HEK293 (cell line): ENCODE data around the gene ZSCAN32.

Experiments
- CTCF ChIA-PET: fragments of 350-600 bp; formaldehyde crosslinking; extraction: SDS; loops from one replicate; lab custom pipeline; 2021; ENCODE audit warnings: antibody characterized with exemption; lab: Yijun Ruan, JAX
- POLR2A ChIA-PET: fragments of 300-600 bp; formaldehyde crosslinking; extraction: SDS; loops from one replicate; lab custom pipeline; 2020; ENCODE audit warnings: antibody characterized with exemption, inconsistent platforms; lab: Yijun Ruan, JAX
- H3K27ac ChIP-seq: fragments of 200-500 bp; sonication (Bioruptor generic); 2 replicates; pipeline ENCODE4 v1.5.1; 2014; ENCODE audit warnings: low read depth, low read length, control low read depth, inconsistent platforms; ENCODE audit errors: extremely low read depth
- H3K36me3 ChIP-seq, 2 experiments: fragments of 200-500 bp in 1 of 2; sonication (Bioruptor generic) in 1 of 2; 1 replicate in 1 of 2; 2 replicates in 1 of 2; pipeline ENCODE4 v1.5.1; 2014 to 2017; ENCODE audit warnings: inconsistent platforms in 2 of 2, low read length in 2 of 2; ENCODE audit not compliant: control insufficient read depth in 2 of 2, insufficient read depth in 1 of 2
- H3K4me1 ChIP-seq: fragments of 200-500 bp; sonication (Bioruptor generic); 2 replicates; pipeline ENCODE4 v1.5.1; 2014; ENCODE audit warnings: mild to moderate bottlenecking, low read length, inconsistent platforms; ENCODE audit not compliant: control insufficient read depth, insufficient read depth
- H3K4me3 ChIP-seq: 2 replicates; pipeline ENCODE4 v1.5.1; 2011; ENCODE audit warnings: low read depth, mild to moderate bottlenecking, control low read depth, low read length, moderate library complexity
- H3K9me3 ChIP-seq: fragments of 200-500 bp; sonication (Bioruptor generic); 2 replicates; pipeline ENCODE4 v1.5.1; 2014; ENCODE audit warnings: low read depth, low read length, inconsistent platforms; ENCODE audit not compliant: control insufficient read depth, insufficient read depth
- GLIS2 ChIP-seq: fragments of 450-650 bp; formaldehyde crosslinking; IDR thresholded peaks from 2 replicates; pipeline ENCODE4 v1.5.1; 2016; ENCODE audit warnings: missing biosample characterization, missing genetic modification characterization
- KLF10 ChIP-seq: fragments of 450-650 bp; IDR thresholded peaks from 2 replicates; pipeline ENCODE4 v1.5.1; 2018; ENCODE audit warnings: missing biosample characterization, mild to moderate bottlenecking, missing genetic modification characterization
- PATZ1 ChIP-seq: fragments of 450-650 bp; formaldehyde crosslinking; IDR thresholded peaks from 2 replicates; pipeline ENCODE4 v1.5.1; 2016; ENCODE audit warnings: missing biosample characterization, missing genetic modification characterization
- PRDM1 ChIP-seq: fragments of 450-650 bp; formaldehyde crosslinking; IDR thresholded peaks from 2 replicates; pipeline ENCODE4; 2016; ENCODE audit warnings: missing biosample characterization, missing genetic modification characterization
- ZBTB49 ChIP-seq: fragments of 450-650 bp; formaldehyde crosslinking; IDR thresholded peaks from 2 replicates; pipeline ENCODE4 v1.5.1; 2016; ENCODE audit warnings: missing biosample characterization, missing genetic modification characterization, low read depth
- ZNF2 ChIP-seq: fragments of 450-650 bp; formaldehyde crosslinking; IDR thresholded peaks from 2 replicates; pipeline ENCODE4 v1.5.1; 2016; ENCODE audit warnings: missing biosample characterization, missing genetic modification characterization
- ZNF366 ChIP-seq: fragments of 450-650 bp; formaldehyde crosslinking; conservative IDR thresholded peaks from 2 replicates; pipeline ENCODE4 v1.5.1; 2016; ENCODE audit warnings: missing biosample characterization, missing genetic modification characterization
- ZNF513 ChIP-seq: fragments of 450-650 bp; IDR thresholded peaks from 2 replicates; pipeline ENCODE4 v1.5.1; 2018; ENCODE audit warnings: missing biosample characterization, missing genetic modification characterization
- ZNF521 ChIP-seq: fragments of 450-650 bp; formaldehyde crosslinking; IDR thresholded peaks from 2 replicates; pipeline ENCODE4 v1.5.1; 2017; ENCODE audit warnings: missing biosample characterization, mild to moderate bottlenecking, missing genetic modification characterization
- ZNF621 ChIP-seq: fragments of 450-650 bp; formaldehyde crosslinking; IDR thresholded peaks from 2 replicates; pipeline ENCODE4 v1.5.1; 2017; ENCODE audit warnings: missing biosample characterization, missing genetic modification characterization
- ZSCAN18 ChIP-seq: fragments of 450-650 bp; formaldehyde crosslinking; IDR thresholded peaks from 2 replicates; pipeline ENCODE4 v1.5.1; 2016; ENCODE audit warnings: missing biosample characterization, missing genetic modification characterization

The ZSCAN32 gene

GRCh38 chr16:3383045-3383448 lies 17.8 kb downstream of the ZSCAN32 start (continued):
- 0 out of 2 replicates have a peak, but pooled peaks have one; percentile 6 for TF ChIP-seq ZNF513

- POLR2A ChIA-PET: no interaction called here
- H3K4me3 ChIP-seq: no peak overlapping the region
Observed at GRCh38 chr16:3377917-3378316, 22.9 kb downstream of the ZSCAN32 start.

GRCh38 chr16:3375680-3376079 lies 25.1 kb downstream of the ZSCAN32 start:
- POLR2A ChIA-PET: no interaction called here
- Histone ChIP-seq H3K4me3 (no peak overlapping the region), H3K4me1 (no peaks in the 10 kb centered on the region), H3K36me3 (peaks cover 0 to 8% of the 10 kb centered on the region in 2 experiments; a peak in 1 of 3 replicates), H3K27ac (no peak overlapping the region), H3K9me3 (no peaks in the 10 kb centered on the region)
- CTCF ChIA-PET: no interaction called here
- TF ChIP-seq ZNF366 (tag by site-specific recombination): peak; percentile 90
- TF ChIP-seq PRDM1 (tag by site-specific recombination): peak; percentile 82
- 0 out of 2 replicates have a peak, but pooled peaks have one; percentile 35 for TF ChIP-seq ZSCAN18 (tag by site-specific recombination)
- TF ChIP-seq ZNF521 (tag by site-specific recombination): no peak
- no peak for TF ChIP-seq ZNF2 (tag by site-specific recombination)

More at GRCh38 chr16:3377917-3378316, 22.9 kb downstream of the ZSCAN32 start:
- Histone ChIP-seq H3K9me3 (no peaks in the 10 kb centered on the region), H3K36me3 (peaks cover 0 to 16% of the 10 kb centered on the region in 2 experiments; a peak in 1 of 3 replicates), H3K4me1 (no peaks in the 10 kb centered on the region), H3K27ac (no peak overlapping the region)
- TF ChIP-seq PATZ1 (tag by site-specific recombination): no peak
- TF ChIP-seq KLF10 (tag by site-specific recombination): no peak
- CTCF ChIA-PET: no interaction called here

- Histone ChIP-seq H3K4me1 (no peaks in the 10 kb centered on the region), H3K36me3 (no peaks in the 10 kb centered on the region), H3K9me3 (no peaks in the 10 kb centered on the region), H3K27ac (no peak overlapping the region), H3K4me3 (no peak overlapping the region)
- CTCF ChIA-PET: no interaction called here
- POLR2A ChIA-PET: no interaction called here
- TF ChIP-seq ZNF621 (tag by site-specific recombination) (no peak), GLIS2 (no peak), ZBTB49 (tag by site-specific recombination) (no peak)
Observed at GRCh38 chr16:3369073-3369472, 31.7 kb downstream of the ZSCAN32 start.
